ENCODE results near the gene CASKIN2.

CASKIN2 gene

GRCh38 chr17:75504347-75505151 is 10.8 kb downstream of the CASKIN2 start:
- DNase-seq (ENCODE audit: low read depth in 2 of 2), result no peak

- DNase-seq (ENCODE audit: low read depth in 2 of 2), result no peak
Measured at GRCh38 chr17:75503976-75504346, 11.4 kb downstream of the CASKIN2 start.

- DNase-seq (ENCODE audit: low read depth in 2 of 2), result no peak
Measured at GRCh38 chr17:75503337-75503950, 11.9 kb downstream of the CASKIN2 start.

GRCh38 chr17:75502721-75503329 is 12.5 kb downstream of the CASKIN2 start:
- no peak for DNase-seq (ENCODE audit: low read depth in 2 of 2)

- DNase-seq (ENCODE audit: low read depth in 2 of 2), result no peak
Measured at GRCh38 chr17:75502072-75502720, 13.1 kb downstream of the CASKIN2 start.

- DNase-seq (ENCODE audit: low read depth in 2 of 2), result no peak
Measured at GRCh38 chr17:75501378-75502071, 13.8 kb downstream of the CASKIN2 start.

GRCh38 chr17:75500419-75501216 is 14.7 kb downstream of the CASKIN2 start:
- DNase-seq (ENCODE audit: low read depth in 2 of 2), result no peak

- no peak for DNase-seq (ENCODE audit: low read depth in 2 of 2)
Measured at GRCh38 chr17:75499313-75500022, 15.9 kb downstream of the CASKIN2 start.

GRCh38 chr17:75498726-75499213 is 16.6 kb downstream of the CASKIN2 start:
- DNase-seq (ENCODE audit: low read depth in 2 of 2), result no peak

- no peak for DNase-seq (ENCODE audit: low read depth in 2 of 2)
Measured at GRCh38 chr17:75498039-75498725, 17.2 kb downstream of the CASKIN2 start.

GRCh38 chr17:75496005-75496404 is 19.3 kb downstream of the CASKIN2 start:
- no peak for DNase-seq (ENCODE audit: low read depth in 2 of 2)

- no peak for DNase-seq (ENCODE audit: low read depth in 2 of 2)
Measured at GRCh38 chr17:75494326-75494877, 20.9 kb downstream of the CASKIN2 start.

- DNase-seq (ENCODE audit: low read depth in 2 of 2), result no peak
Measured at GRCh38 chr17:75493476-75494129, 21.7 kb downstream of the CASKIN2 start.

GRCh38 chr17:75492555-75493168 is 22.7 kb downstream of the CASKIN2 start:
- DNase-seq (ENCODE audit: low read depth in 2 of 2), result no peak

GRCh38 chr17:75491680-75492079 is 23.7 kb downstream of the CASKIN2 start:
- DNase-seq (ENCODE audit: low read depth in 2 of 2), result no peak

- no peak for DNase-seq (ENCODE audit: low read depth in 2 of 2)
Measured at GRCh38 chr17:75490953-75491649, 24.2 kb downstream of the CASKIN2 start.

- no peak for DNase-seq (ENCODE audit: low read depth in 2 of 2)
Measured at GRCh38 chr17:75490173-75490743, 25.1 kb downstream of the CASKIN2 start.

Data from stimulated activated CD8-positive, alpha-beta memory T cell treated with anti-CD3 and anti-CD28 coated beads, Interleukin-7, amount 100 ng/mL, for 4 hours (primary cell).